ENCODE data around the gene MAP7D1. TPM values are rescaled to one million over a fixed set of nuclear protein-coding genes. Genes with fewer than 3 reads are reported as not detected.
A peak's percentile ranks its signal among the peaks of the same experiment; 100 is the strongest.
"Not testable (repeated sequence)": the region's sequence is repeated elsewhere in the genome, so short reads cannot be mapped to it uniquely, and the experiment has no call there.

The MAP7D1 gene
- total RNA-seq, 4 donors from 2014 or later, result 376 to 967 (median 474) TPM

DNA sequence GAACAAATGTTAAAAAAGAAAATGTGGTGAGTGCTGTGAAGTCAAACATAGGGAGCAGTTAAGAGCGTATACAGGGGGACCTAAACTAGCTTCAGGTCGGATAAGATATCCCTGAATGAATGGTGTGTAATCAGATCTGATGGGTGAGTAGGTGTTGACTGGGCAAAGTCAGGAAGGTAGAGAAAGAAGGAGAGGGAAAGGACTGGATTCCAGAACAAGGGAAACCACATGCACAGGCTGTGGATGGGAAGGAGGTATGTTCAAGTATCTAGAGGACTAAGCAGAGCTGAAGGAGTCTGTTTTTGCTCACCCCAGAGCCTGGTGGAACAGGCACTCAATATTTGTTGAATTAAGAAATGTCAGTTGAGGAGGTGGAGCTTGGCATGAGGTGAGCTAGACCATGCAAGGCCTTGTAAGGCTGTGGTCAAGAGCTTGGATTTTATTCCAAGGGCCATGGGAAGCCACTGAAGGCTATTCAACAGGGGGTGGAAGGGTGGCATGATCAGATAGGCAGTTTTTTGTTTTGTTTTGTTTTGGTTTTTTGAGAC, 27.4 kb downstream of the MAP7D1 start:
- DNase-seq (no peak), ATAC-seq (no peak)
- Histone ChIP-seq H3K4me1 (peaks cover 11 to 15% of the 10 kb centered on the region in 2 donors), H3K27ac (peak overlapping the region; percentile 38 to 63 (median 53)), H3K36me3 (peaks cover 0 to 29% of the 10 kb centered on the region in 2 donors), H3K27me3 (no peaks in the 10 kb centered on the region), H3K9me3 (no peaks in the 10 kb centered on the region), H3K4me3 (no peak overlapping the region)
- intact Hi-C loops (cut with DNase I; ENCODE audit: low total_unique reads) (no loop called here), in situ Hi-C loops (cut with MboI; ENCODE audit: low sequenced_read_pairs in 4 of 4) (loop anchor here in 2 of 4 donors (10.0 to 25.0 kb wide), 2 partner anchors 79 to 104 kb away; no protein-coding TSS in a partner anchor)
- TF ChIP-seq POLR2A (IDR thresholded peaks at IDR 0.05), result no peak
- TF ChIP-seq, protein P1, sequence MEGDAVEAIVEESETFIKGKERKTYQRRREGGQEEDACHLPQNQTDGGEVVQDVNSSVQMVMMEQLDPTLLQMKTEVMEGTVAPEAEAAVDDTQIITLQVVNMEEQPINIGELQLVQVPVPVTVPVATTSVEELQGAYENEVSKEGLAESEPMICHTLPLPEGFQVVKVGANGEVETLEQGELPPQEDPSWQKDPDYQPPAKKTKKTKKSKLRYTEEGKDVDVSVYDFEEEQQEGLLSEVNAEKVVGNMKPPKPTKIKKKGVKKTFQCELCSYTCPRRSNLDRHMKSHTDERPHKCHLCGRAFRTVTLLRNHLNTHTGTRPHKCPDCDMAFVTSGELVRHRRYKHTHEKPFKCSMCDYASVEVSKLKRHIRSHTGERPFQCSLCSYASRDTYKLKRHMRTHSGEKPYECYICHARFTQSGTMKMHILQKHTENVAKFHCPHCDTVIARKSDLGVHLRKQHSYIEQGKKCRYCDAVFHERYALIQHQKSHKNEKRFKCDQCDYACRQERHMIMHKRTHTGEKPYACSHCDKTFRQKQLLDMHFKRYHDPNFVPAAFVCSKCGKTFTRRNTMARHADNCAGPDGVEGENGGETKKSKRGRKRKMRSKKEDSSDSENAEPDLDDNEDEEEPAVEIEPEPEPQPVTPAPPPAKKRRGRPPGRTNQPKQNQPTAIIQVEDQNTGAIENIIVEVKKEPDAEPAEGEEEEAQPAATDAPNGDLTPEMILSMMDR (IDR thresholded peaks at IDR 0.05 in 4 of 5, conservative IDR thresholded peaks at IDR 0.05 in 1 of 5), result no peak

DNA sequence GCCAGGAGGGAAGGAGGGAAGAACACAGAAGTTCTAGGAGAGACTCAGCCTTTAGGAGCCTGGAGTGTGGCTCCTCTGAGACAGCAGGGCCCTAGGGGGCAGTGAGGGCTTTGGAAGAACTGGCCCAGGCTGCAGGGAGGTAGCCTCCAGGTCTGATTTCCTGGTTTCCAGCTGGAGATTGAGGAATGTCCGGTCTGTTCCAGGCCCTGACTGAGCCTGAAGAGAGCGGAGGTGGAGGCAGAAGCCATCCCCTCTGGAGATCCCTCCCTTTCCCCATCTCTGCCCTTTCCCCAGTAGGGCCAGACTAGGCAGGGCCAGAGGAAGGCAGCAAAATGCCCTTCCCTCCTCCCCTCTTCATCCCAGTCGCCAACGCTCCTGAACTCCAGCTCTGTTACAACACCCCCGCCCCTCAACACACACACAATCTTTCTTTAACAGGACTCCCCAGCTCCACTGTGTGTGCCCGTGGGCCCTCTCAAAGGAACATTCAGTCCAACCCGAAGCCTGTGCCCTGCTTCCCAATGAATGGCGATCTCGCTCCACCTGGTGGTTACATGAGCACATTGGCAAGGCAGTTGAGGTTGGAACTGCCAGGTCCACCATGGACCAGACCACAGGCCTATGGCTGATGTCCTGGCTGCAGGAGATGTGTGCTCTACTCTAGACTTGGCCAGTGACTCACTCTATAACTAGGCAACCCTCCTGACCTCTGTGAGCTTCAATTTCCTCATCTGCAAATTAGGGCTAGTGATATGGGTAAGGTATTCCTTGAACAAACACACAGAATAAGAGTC, 32.0 kb downstream of the MAP7D1 start:
- Histone ChIP-seq H3K27me3 (no peaks in the 10 kb centered on the region), H3K4me1 (peaks cover 16 to 17% of the 10 kb centered on the region in 2 donors), H3K36me3 (no peaks in the 10 kb centered on the region), H3K9me3 (no peaks in the 10 kb centered on the region), H3K4me3 (no peak overlapping the region), H3K27ac (peak overlapping the region; percentile 86 to 92 (median 87))
- in situ Hi-C loops (cut with MboI; ENCODE audit: low sequenced_read_pairs in 4 of 4), result loop anchor here in 3 of 4 donors (5.0 to 25.0 kb wide), 3 partner anchors 36 to 99 kb away; no protein-coding TSS in a partner anchor
- intact Hi-C loops (cut with DNase I; ENCODE audit: low total_unique reads), result loop anchor here (1.0 to 2.0 kb wide), 2 partner anchors 39 to 89 kb away; partner anchors contain the start of gene TRAPPC3
- TF ChIP-seq, protein P1 (IDR thresholded peaks at IDR 0.05 in 4 of 5, conservative IDR thresholded peaks at IDR 0.05 in 1 of 5), result peak; percentile 88 to 95 (median 92)
- no peak for TF ChIP-seq POLR2A (IDR thresholded peaks at IDR 0.05)
- DNase-seq (peak; percentile 90 to 94), ATAC-seq (peak; percentile 93 to 95)

DNA sequence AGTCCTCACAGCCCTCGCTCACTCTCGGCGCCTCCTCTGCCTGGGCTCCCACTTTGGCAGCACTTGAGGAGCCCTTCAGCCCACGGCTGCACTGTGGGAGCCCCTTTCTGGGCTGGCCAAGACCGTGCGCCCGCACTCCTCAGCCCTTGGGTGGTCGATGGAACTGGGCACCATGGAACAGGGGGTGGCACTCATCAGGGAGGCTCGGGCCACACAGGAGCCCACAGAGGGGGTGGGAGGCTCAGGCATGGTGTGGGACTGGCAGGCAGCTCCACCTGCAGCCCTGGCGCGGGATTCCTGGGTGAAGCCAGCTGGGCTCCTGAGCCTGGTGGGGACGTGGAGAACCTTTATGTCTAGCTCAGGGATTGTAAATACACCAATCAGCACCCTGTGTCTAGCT, 40.8 kb downstream of the MAP7D1 start:
- in situ Hi-C loops (cut with MboI; ENCODE audit: low sequenced_read_pairs in 4 of 4), result loop anchor here in 1 of 4 donors (25.0 kb wide), 1 partner anchor 90 kb away; no protein-coding TSS in a partner anchor
- DNase-seq; intact Hi-C loops (cut with DNase I; ENCODE audit: low total_unique reads): not testable (repeated sequence)

DNA sequence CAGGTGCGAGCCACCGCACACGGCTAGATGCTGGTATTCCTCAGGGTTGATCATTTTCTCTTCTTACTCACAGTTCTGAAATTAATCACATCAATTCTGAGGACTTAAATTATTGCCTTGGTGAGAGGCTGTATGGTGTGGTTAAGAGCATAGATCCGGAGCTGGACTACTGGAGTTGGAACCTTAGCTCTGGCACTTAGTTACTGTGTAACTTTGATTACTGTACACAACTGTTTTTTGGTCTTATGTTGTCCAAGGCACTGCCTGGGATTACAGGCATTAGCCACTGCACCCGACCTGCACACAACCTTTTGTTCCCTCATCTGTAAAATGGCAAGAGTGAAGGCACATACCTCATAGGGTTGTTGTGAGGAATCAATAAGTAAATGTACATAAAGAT, 42.7 kb downstream of the MAP7D1 start:
- H3K9me3 ChIP-seq, result no peaks in the 10 kb centered on the region
- ATAC-seq (no peak), DNase-seq (no peak)
- H3K4me1 ChIP-seq, result peaks cover 39 to 44% of the 10 kb centered on the region in 2 donors
- H3K4me3 ChIP-seq, result peak overlapping the region in 1 of 4 donors; percentile 18
- peak overlapping the region in 3 of 4 donors; percentile 10 to 96 (median 89) for H3K27ac ChIP-seq
- in situ Hi-C loops (cut with MboI; ENCODE audit: low sequenced_read_pairs in 4 of 4) (loop anchor here in 1 of 4 donors (25.0 kb wide), 1 partner anchor 89 kb away; no protein-coding TSS in a partner anchor), intact Hi-C loops (cut with DNase I; ENCODE audit: low total_unique reads) (no loop called here)
- TF ChIP-seq, protein P1 (IDR thresholded peaks at IDR 0.05 in 4 of 5, conservative IDR thresholded peaks at IDR 0.05 in 1 of 5), result no peak
- TF ChIP-seq POLR2A (IDR thresholded peaks at IDR 0.05), result no peak
- H3K36me3 ChIP-seq, result no peaks in the 10 kb centered on the region
- H3K27me3 ChIP-seq, result no peaks in the 10 kb centered on the region

More for the DNA sequence above, 40.8 kb downstream of the MAP7D1 start:
- H3K27ac ChIP-seq, H3K36me3 ChIP-seq, H3K9me3 ChIP-seq, H3K27me3 ChIP-seq, H3K4me3 ChIP-seq, ATAC-seq: not testable (repeated sequence)
- peaks cover 28 to 30% of the 10 kb centered on the region in 2 donors for H3K4me1 ChIP-seq
